Right lung (tissue), 5 donors: Measurements from ENCODE around the gene DDX25. TPM values are rescaled to one million over a fixed set of nuclear protein-coding genes. Genes with fewer than 3 reads are reported as not detected.
A peak's percentile ranks its signal among the peaks of the same experiment; 100 is the strongest.

Source experiments
- DNase-seq, 2 donors: peaks; one replicate each; pipeline ENCODE4 v3.0.0-alpha.2; 2013
- polyA plus RNA-seq, 5 donors: library from polyadenylated mRNA; unstranded; fragments of 120-200 nt; gene quantifications; one replicate each; pipeline versions ENCODE4 v1.2.1 to v1.2.3, GENCODE V29; 2013; ENCODE audit warnings: inconsistent platforms in 1 of 5, low replicate concordance in 1 of 5; ENCODE audit not compliant: insufficient read length in 5 of 5, insufficient read depth in 1 of 5

Gene DDX25
- polyA plus RNA-seq, 5 donors: 0.94 to 2.6 (median 2.0) TPM

- DNase-seq: no peak
These were observed 45.2 kb downstream of the DDX25 start for GRCh38 chr11:125949271-125950177.

GRCh38 chr11:125950178-125950490, 45.8 kb downstream of the DDX25 start:
- no peak for DNase-seq

- DNase-seq: peak; percentile 77 to 89
These were observed 46.7 kb downstream of the DDX25 start for GRCh38 chr11:125950696-125951651.

GRCh38 chr11:125951731-125952130, 47.4 kb downstream of the DDX25 start:
- no peak for DNase-seq

GRCh38 chr11:125952559-125952958, 48.3 kb downstream of the DDX25 start:
- no peak for DNase-seq

GRCh38 chr11:125952973-125953372, 48.7 kb downstream of the DDX25 start:
- DNase-seq: no peak

GRCh38 chr11:125953401-125953935, 49.2 kb downstream of the DDX25 start:
- no peak for DNase-seq

- DNase-seq: no peak
These were observed 50.0 kb downstream of the DDX25 start for GRCh38 chr11:125954123-125954944.

GRCh38 chr11:125954945-125955640, 50.8 kb downstream of the DDX25 start:
- no peak for DNase-seq

GRCh38 chr11:125955856-125956255, 51.5 kb downstream of the DDX25 start:
- no peak for DNase-seq

- DNase-seq: no peak
These were observed 52.3 kb downstream of the DDX25 start for GRCh38 chr11:125956391-125957134.

- DNase-seq: no peak
These were observed 53.5 kb downstream of the DDX25 start for GRCh38 chr11:125957618-125958332.

GRCh38 chr11:125958872-125959400, 54.6 kb downstream of the DDX25 start:
- DNase-seq: no peak

- DNase-seq: no peak
These were observed 55.2 kb downstream of the DDX25 start for GRCh38 chr11:125959511-125959910.

- no peak for DNase-seq
These were observed 55.6 kb downstream of the DDX25 start for GRCh38 chr11:125959931-125960330.

GRCh38 chr11:125960771-125961170, 56.5 kb downstream of the DDX25 start:
- no peak for DNase-seq

- DNase-seq: no peak
These were observed 63.2 kb downstream of the DDX25 start for GRCh38 chr11:125967515-125967914.

- DNase-seq: peak; percentile 78 to 79
These were observed 64.0 kb downstream of the DDX25 start for GRCh38 chr11:125968354-125968753.

- peak in 1 of 2 donors; percentile 51 for DNase-seq
These were observed 67.3 kb downstream of the DDX25 start for GRCh38 chr11:125971618-125972017.
